Panc1 (cell line): ENCODE data around the gene ATOSA. TPM values are rescaled to one million over a fixed set of nuclear protein-coding genes. Genes with fewer than 3 reads are reported as not detected.

ENCODE experiments used
- ATAC-seq: fragments of 200-7000 bp; cut with Tn5 transposase; 2 replicates; pipeline ENCODE4 v1.9.1; 2020; ENCODE audit warnings: mild to moderate bottlenecking, moderate library complexity
- BruUV-seq: library from RNA; stranded (reverse); fragments of 400-500 nt; replicated peaks from 2 replicates; lab custom pipeline; 2021; lab: Mats Ljungman, UMichigan
- CTCF ChIA-PET: fragments of 300-600 bp; sonication (Branson Sonifier 250); formaldehyde crosslinking; loops from one replicate; lab custom pipeline; 2022; ENCODE audit warnings: antibody characterized with exemption; lab: Charles Lee
- POLR2A ChIA-PET: fragments of 300-600 bp; sonication (Branson Sonifier 250); formaldehyde crosslinking; loops from one replicate; lab custom pipeline; 2022; ENCODE audit warnings: antibody characterized with exemption; lab: Charles Lee
- DNase-seq: peaks from one replicate; pipeline ENCODE4 v3.0.0-alpha.2; 2010; ENCODE audit warnings: low read depth, low spot score
- H3K27ac ChIP-seq: 2 replicates; pipeline ENCODE4 v1.5.1; 2011; ENCODE audit warnings: mild to moderate bottlenecking, low read length, inconsistent platforms
- H3K27me3 ChIP-seq: fragments of 200-500 bp; sonication (Bioruptor generic); 2 replicates; pipeline ENCODE4 v1.6.0; 2014; ENCODE audit warnings: low read length, inconsistent platforms; ENCODE audit not compliant: control insufficient read depth, insufficient read depth
- H3K36me3 ChIP-seq: fragments of 200-500 bp; sonication (Bioruptor generic); 2 replicates; pipeline ENCODE4 v1.5.1; 2014; ENCODE audit warnings: inconsistent platforms, mild to moderate bottlenecking, low read length, moderate library complexity; ENCODE audit not compliant: control insufficient read depth, insufficient read depth
- H3K4me1 ChIP-seq: 2 replicates; pipeline ENCODE4 v1.5.1; 2011; ENCODE audit warnings: inconsistent platforms, mild to moderate bottlenecking, low read length, moderate library complexity; ENCODE audit not compliant: control insufficient read depth, insufficient read depth
- H3K4me3 ChIP-seq, 2 experiments: 2 replicates each; pipeline ENCODE4 v1.5.1; 2011 to 2012; ENCODE audit warnings: low read depth in 2 of 2, low read length in 2 of 2, mild to moderate bottlenecking in 2 of 2, inconsistent platforms in 1 of 2, moderate library complexity in 1 of 2
- H3K9me3 ChIP-seq: fragments of 200-500 bp; sonication (Bioruptor generic); 2 replicates; pipeline ENCODE4 v1.5.1; 2014; ENCODE audit warnings: low read depth, mild to moderate bottlenecking, inconsistent platforms, low read length, moderate library complexity; ENCODE audit not compliant: control insufficient read depth, insufficient read depth
- POLR2AphosphoS5 ChIP-seq: IDR thresholded peaks from 2 replicates; pipeline ENCODE4 v1.6.1; 2012; ENCODE audit warnings: mild to moderate bottlenecking, low read depth, low read length, moderate library complexity
- REST ChIP-seq, 2 experiments: IDR thresholded peaks; 2 replicates each; pipeline ENCODE4 v1.6.1; 2011 to 2012; ENCODE audit warnings: low read depth in 2 of 2, control low read depth in 1 of 2, low read length in 1 of 2, mild to moderate bottlenecking in 1 of 2, moderate library complexity in 1 of 2; ENCODE audit not compliant: insufficient read depth in 1 of 2
- SIN3A ChIP-seq: IDR thresholded peaks from 2 replicates; pipeline ENCODE4 v1.6.1; 2012; ENCODE audit warnings: low read depth, mild to moderate bottlenecking, low read length, moderate library complexity, borderline replicate concordance; ENCODE audit not compliant: insufficient read depth
- TCF7L2 ChIP-seq: IDR thresholded peaks from 2 replicates; pipeline ENCODE4 v1.6.1; 2011; ENCODE audit warnings: mild to moderate bottlenecking, low read depth, low read length, inconsistent platforms
- in situ Hi-C: cut with HindIII; loops from 2 replicates; pipeline ENCODE4 v1.10.0; 2016; ENCODE audit warnings: low sequenced_read_pairs, low pct_unique_long_range_greater_than_20kb
- intact Hi-C: fragments of 100-400 bp; cut with micrococcal nuclease; formaldehyde crosslinking; loops from one replicate; pipeline ENCODE4 v1.10.0; 2022; ENCODE audit not compliant: unreplicated experiment
- total RNA-seq: library from RNA; stranded (reverse); gene quantifications from one replicate; pipeline ENCODE4 v1.2.1, GENCODE V29; 2021; ENCODE audit not compliant: unreplicated experiment
- TF ChIP-seq, protein P1 (sequence below): fragments of 450-650 bp; IDR thresholded peaks from 2 replicates; pipeline ENCODE4 v1.5.1; 2017; ENCODE audit warnings: mild to moderate bottlenecking

Gene ATOSA
- total RNA-seq, 1 experiment from 2014 or later = 18.5 TPM

- no peaks in the 10 kb centered on the region for H3K36me3 ChIP-seq
- no peak for TF ChIP-seq REST (IDR thresholded peaks at IDR 0.05; ENCODE audit: insufficient read depth in 1 of 2, low read depth in 2 of 2, low read length in 1 of 2)
- TF ChIP-seq SIN3A = no peak
- no peak for TF ChIP-seq POLR2AphosphoS5
- TF ChIP-seq, protein P1, sequence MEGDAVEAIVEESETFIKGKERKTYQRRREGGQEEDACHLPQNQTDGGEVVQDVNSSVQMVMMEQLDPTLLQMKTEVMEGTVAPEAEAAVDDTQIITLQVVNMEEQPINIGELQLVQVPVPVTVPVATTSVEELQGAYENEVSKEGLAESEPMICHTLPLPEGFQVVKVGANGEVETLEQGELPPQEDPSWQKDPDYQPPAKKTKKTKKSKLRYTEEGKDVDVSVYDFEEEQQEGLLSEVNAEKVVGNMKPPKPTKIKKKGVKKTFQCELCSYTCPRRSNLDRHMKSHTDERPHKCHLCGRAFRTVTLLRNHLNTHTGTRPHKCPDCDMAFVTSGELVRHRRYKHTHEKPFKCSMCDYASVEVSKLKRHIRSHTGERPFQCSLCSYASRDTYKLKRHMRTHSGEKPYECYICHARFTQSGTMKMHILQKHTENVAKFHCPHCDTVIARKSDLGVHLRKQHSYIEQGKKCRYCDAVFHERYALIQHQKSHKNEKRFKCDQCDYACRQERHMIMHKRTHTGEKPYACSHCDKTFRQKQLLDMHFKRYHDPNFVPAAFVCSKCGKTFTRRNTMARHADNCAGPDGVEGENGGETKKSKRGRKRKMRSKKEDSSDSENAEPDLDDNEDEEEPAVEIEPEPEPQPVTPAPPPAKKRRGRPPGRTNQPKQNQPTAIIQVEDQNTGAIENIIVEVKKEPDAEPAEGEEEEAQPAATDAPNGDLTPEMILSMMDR = no peak
- TF ChIP-seq TCF7L2 = no peak
- intact Hi-C loops (no loop called here), in situ Hi-C loops (no loop called here)
- H3K27ac ChIP-seq = no peak overlapping the region
- ChIA-PET POLR2A (no interaction called here), CTCF (no interaction called here)
- DNase-seq (no peak), ATAC-seq (no peak)
- H3K9me3 ChIP-seq = no peaks in the 10 kb centered on the region
- H3K4me1 ChIP-seq = no peaks in the 10 kb centered on the region
- BruUV-seq = no TSS peak
- no peaks in the 10 kb centered on the region for H3K27me3 ChIP-seq
- no peak overlapping the region for H3K4me3 ChIP-seq
These were observed 10.4 kb upstream of the ATOSA start for GRCh38 chr15:52689562-52689961.

DNA sequence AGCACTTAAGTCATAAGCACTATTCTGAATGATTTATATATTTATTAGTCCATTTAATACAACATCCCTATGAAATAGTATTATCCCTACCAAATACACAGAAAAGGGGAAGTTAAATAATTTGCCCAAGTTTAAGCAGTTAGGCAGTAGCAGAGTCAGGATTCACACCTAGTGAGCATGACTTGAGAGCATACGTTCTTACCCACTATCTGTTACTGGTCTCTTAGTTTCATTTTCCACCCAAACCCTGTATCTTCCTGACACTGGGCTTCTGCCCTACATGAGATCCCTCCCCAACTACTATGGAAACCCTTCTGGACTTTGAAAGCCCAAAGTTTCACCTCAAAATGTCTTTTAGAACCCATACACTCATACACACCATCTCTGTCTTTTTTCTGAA lies 4.4 kb upstream of the ATOSA start:
- H3K27ac ChIP-seq = no peak overlapping the region
- H3K36me3 ChIP-seq = no peaks in the 10 kb centered on the region; the same call in 1 of the 2 replicates
- DNase-seq = no peak
- H3K9me3 ChIP-seq = no peaks in the 10 kb centered on the region
- CTCF ChIA-PET = no interaction called here
- intact Hi-C loops = no loop called here
- no peak for ATAC-seq
- peaks cover 4% of the 10 kb centered on the region; the same call in 1 of the 2 replicates for H3K4me1 ChIP-seq
- no TSS peak for BruUV-seq
- no peak overlapping the region for H3K4me3 ChIP-seq
- POLR2A ChIA-PET = interaction anchor here (0.5 kb wide), 1 partner anchor 183 kb away, joined by 4 read pairs; no protein-coding TSS in a partner anchor
- TF ChIP-seq, protein P1 = no peak
- TF ChIP-seq SIN3A (no peak), TCF7L2 (no peak), POLR2AphosphoS5 (no peak), REST (IDR thresholded peaks at IDR 0.05; ENCODE audit: insufficient read depth in 1 of 2, low read depth in 2 of 2, low read length in 1 of 2) (no peak)
- in situ Hi-C loops = no loop called here
- H3K27me3 ChIP-seq = no peaks in the 10 kb centered on the region; the same call in 1 of the 2 replicates
